ENCODE data around the gene TIMM10.
A peak's percentile ranks its signal among the peaks of the same experiment; 100 is the strongest.

DNA sequence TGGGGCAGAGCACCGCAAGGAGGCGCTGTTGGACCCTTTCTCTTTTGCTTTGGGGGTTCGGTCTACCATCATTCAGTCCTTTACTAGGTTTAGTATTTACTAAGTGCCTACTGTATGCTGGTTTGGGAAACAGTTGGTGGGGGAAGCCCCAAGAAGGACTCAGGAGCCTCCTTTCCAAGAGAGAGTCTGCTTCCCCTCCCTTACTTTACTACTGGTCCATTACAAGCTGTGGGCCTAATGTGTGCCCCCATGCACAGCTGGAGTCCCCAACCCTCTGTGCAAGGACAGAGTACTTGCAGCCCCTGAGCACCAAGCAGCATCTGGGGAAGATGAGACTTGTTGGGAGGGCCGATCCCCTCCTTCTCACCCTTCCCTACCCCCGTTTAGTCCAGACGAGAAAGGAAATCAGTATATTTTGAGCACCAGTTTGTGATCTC lies 37.8 kb upstream of the TIMM10 start:
- TF ChIP-seq CTCF (conservative IDR thresholded peaks at IDR 0.05 in 1 of 2, IDR thresholded peaks at IDR 0.05 in 1 of 2; ENCODE audit: low read depth in 1 of 2, low read length in 2 of 2) (peak; percentile 79 to 92), EZH2 (IDR thresholded peaks at IDR 0.05; ENCODE audit: low read length, missing control alignments) (no peak)

All from fibroblast of lung (primary cell).